B cell (primary cell): ENCODE data around the gene RRP15. TPM values are rescaled to one million over a fixed set of nuclear protein-coding genes. Genes with fewer than 3 reads are reported as not detected.

Source experiments
- ATAC-seq: fragments of 200-7000 bp; cut with Tn5 transposase; one replicate; pipeline ENCODE4 v1.10.0; 2021; ENCODE audit warnings: low read depth, mild to moderate bottlenecking, moderate number of reproducible peaks, moderate library complexity
- CTCF ChIA-PET: fragments of 350-600 bp; sonication (Branson Sonifier 250); formaldehyde crosslinking; loops from one replicate; lab custom pipeline; 2021; ENCODE audit warnings: antibody characterized with exemption, inconsistent platforms; lab: Charles Lee
- POLR2A ChIA-PET: fragments of 350-600 bp; sonication (Branson Sonifier 250); formaldehyde crosslinking; loops from one replicate; lab custom pipeline; 2021; ENCODE audit warnings: antibody characterized with exemption; lab: Charles Lee
- DNase-seq: peaks from one replicate; pipeline ENCODE4 v3.0.0; 2013
- H2AFZ ChIP-seq: 2 replicates; pipeline ENCODE4 v1.6.1; 2012; ENCODE audit warnings: mild to moderate bottlenecking, low read depth, low read length; ENCODE audit not compliant: insufficient read depth, poor library complexity, severe bottlenecking
- H3K27ac ChIP-seq, 2 donors: 1 replicate in 1 of 2; 2 replicates in 1 of 2; pipeline ENCODE4 v1.5.1; 2012 to 2013; ENCODE audit warnings: low read length in 2 of 2, mild to moderate bottlenecking in 2 of 2, moderate library complexity in 1 of 2
- H3K27me3 ChIP-seq, 4 experiments: fragments of 200-600 bp in 1 of 4; sonication (generic) in 1 of 4; replicated peaks in 1 of 4; 1 replicate in 2 of 4; 2 replicates in 2 of 4; pipeline versions ENCODE4 v1.6.1 to v1.7.0; 2013 to 2016; ENCODE audit warnings: low read length in 3 of 4, mild to moderate bottlenecking in 2 of 4, mixed read lengths in 1 of 4, moderate library complexity in 1 of 4; ENCODE audit not compliant: insufficient read depth in 4 of 4, control insufficient read depth in 3 of 4; ENCODE audit errors: control extremely low read depth in 1 of 4
- H3K36me3 ChIP-seq, 2 experiments: replicated peaks in 1 of 2; 1 replicate in 1 of 2; 2 replicates in 1 of 2; pipeline versions ENCODE4 v1.6.1 to v1.7.1; 2013; ENCODE audit warnings: low read length in 1 of 2; ENCODE audit not compliant: insufficient read depth in 2 of 2, control insufficient read depth in 1 of 2; ENCODE audit errors: control extremely low read depth in 1 of 2, extremely low read depth in 1 of 2
- H3K4me1 ChIP-seq, 2 donors: fragments of 200-600 bp in 1 of 2; sonication (generic) in 1 of 2; 1 replicate in 1 of 2; 2 replicates in 1 of 2; pipeline versions ENCODE4 v1.5.1 to v1.6.1; 2013 to 2017; ENCODE audit warnings: low read length in 2 of 2; ENCODE audit not compliant: control insufficient read depth in 2 of 2, insufficient read depth in 2 of 2
- H3K4me2 ChIP-seq: replicated peaks from 2 replicates; pipeline ENCODE3; 2012; ENCODE audit warnings: mild to moderate bottlenecking, low read depth, low read length; ENCODE audit not compliant: poor library complexity, severe bottlenecking
- H3K4me3 ChIP-seq, 5 experiments: fragments of 200-600 bp in 1 of 5; sonication (generic) in 1 of 5; 1 replicate in 3 of 5; 2 replicates in 2 of 5; pipeline versions ENCODE4 v1.5.1 to v1.7.0; 2011 to 2016; ENCODE audit warnings: low read length in 4 of 5, mild to moderate bottlenecking in 4 of 5, low read depth in 2 of 5, control low read depth in 1 of 5, moderate library complexity in 1 of 5; ENCODE audit not compliant: insufficient read depth in 1 of 5; ENCODE audit errors: control extremely low read depth in 1 of 5, extremely low read depth in 1 of 5
- H3K79me2 ChIP-seq: fragments of 200-600 bp; sonication (generic); one replicate; pipeline ENCODE4 v1.6.0; 2016; ENCODE audit warnings: low read length; ENCODE audit not compliant: control insufficient read depth, insufficient read depth
- H3K9ac ChIP-seq: fragments of 200-600 bp; sonication (generic); 2 replicates; pipeline ENCODE4 v1.6.1; 2017; ENCODE audit warnings: mild to moderate bottlenecking, low read length, moderate library complexity
- H3K9me3 ChIP-seq, 3 donors: one replicate each; pipeline versions ENCODE4 v1.6.1 to v1.7.1; 2013; ENCODE audit warnings: low read length in 2 of 3; ENCODE audit not compliant: control insufficient read depth in 2 of 3, insufficient read depth in 1 of 3; ENCODE audit errors: control extremely low read depth in 1 of 3
- H4K20me1 ChIP-seq: 2 replicates; pipeline ENCODE4 v1.6.0; 2012; ENCODE audit warnings: mild to moderate bottlenecking, low read length; ENCODE audit not compliant: insufficient read depth, control insufficient read depth, poor library complexity, severe bottlenecking
- H3K27ac Mint-ChIP-seq: one replicate; pipeline ENCODE4 v1.8.0; 2021; ENCODE audit warnings: mixed read lengths
- H3K27me3 Mint-ChIP-seq: one replicate; pipeline ENCODE4 v1.8.0; 2021; ENCODE audit warnings: mixed read lengths
- H3K4me1 Mint-ChIP-seq: one replicate; pipeline ENCODE4 v1.8.0; 2021; ENCODE audit warnings: mixed read lengths
- H3K4me3 Mint-ChIP-seq: one replicate; pipeline ENCODE4 v1.8.0; 2021; ENCODE audit warnings: mixed read lengths
- H3K9me3 Mint-ChIP-seq: one replicate; pipeline ENCODE4 v1.8.0; 2022; ENCODE audit warnings: mixed read lengths; ENCODE audit not compliant: insufficient read depth
- CTCF ChIP-seq: fragments of 200-600 bp; IDR thresholded peaks from one replicate; pipeline ENCODE4 v1.8.0; 2022; ENCODE audit warnings: antibody characterized with exemption, mild to moderate bottlenecking
- EZH2 ChIP-seq: IDR thresholded peaks from 2 replicates; pipeline ENCODE4 v1.6.1; 2012; ENCODE audit warnings: borderline replicate concordance, low read depth, mild to moderate bottlenecking, moderate library complexity, low read length; ENCODE audit not compliant: insufficient read depth, poor library complexity, severe bottlenecking
- WGBS: methylation state at CpG from one replicate; pipeline ENCODE4 v1.1.5; 2013; ENCODE audit warnings: missing lambda C conversion rate; ENCODE audit not compliant: insufficient coverage; 5-methylcytosine and 5-hydroxymethylcytosine counted together
- intact Hi-C: fragments of 100-400 bp; cut with micrococcal nuclease; formaldehyde crosslinking; loops from one replicate; pipeline ENCODE4 v1.10.0; 2022
- polyA plus RNA-seq: library from polyadenylated mRNA; depleted of rRNA; stranded (reverse); fragments of >200 nt; gene quantifications from 2 replicates; pipeline ENCODE4 v1.2.3, GENCODE V29; 2012
- total RNA-seq, 2 donors: library from RNA; stranded (reverse); fragments of 120-200 nt in 1 of 2; gene quantifications; 1 replicate in 1 of 2; 2 replicates in 1 of 2; pipeline versions ENCODE4 v1.2.3 to v1.2.4, GENCODE V29; 2013 to 2022

The RRP15 gene
- total and polyA plus RNA-seq, 2 donors (not counting 1 experiment from before 2014, with no cell fraction given): 1.3 to 20.2 TPM

GRCh38 chr1:218255090-218255489 lies 30.0 kb upstream of the RRP15 start:
- TF ChIP-seq EZH2: no peak
- POLR2A ChIA-PET: no interaction called here
- CTCF ChIA-PET: no interaction called here

GRCh38 chr1:218257371-218257770 lies 27.7 kb upstream of the RRP15 start:
- no peaks in the 10 kb centered on the region for H3K9me3 Mint-ChIP-seq
- H3K27ac Mint-ChIP-seq: no peak overlapping the region
- no peak overlapping the region for H3K4me3 Mint-ChIP-seq
- Histone ChIP-seq H3K4me1 (no peaks in the 10 kb centered on the region), H3K4me2 (no peak overlapping the region), H3K27me3 (peaks cover 0 to 2% (median 0%) of the 10 kb centered on the region in 4 experiments), H3K4me3 (no peak overlapping the region), H3K36me3 (no peaks in the 10 kb centered on the region), H4K20me1 (no peaks in the 10 kb centered on the region), H3K9ac (no peak overlapping the region), H3K9me3 (no peaks in the 10 kb centered on the region), H3K27ac (no peak overlapping the region), H3K79me2 (no peaks in the 10 kb centered on the region), H2AFZ (no peak overlapping the region)
- intact Hi-C loops: no loop called here
- DNase-seq (no peak), ATAC-seq (no peak)
- WGBS: no CpG with 5 or more reads among the region's 1 CpG
- POLR2A ChIA-PET: no interaction called here
- no peaks in the 10 kb centered on the region for H3K4me1 Mint-ChIP-seq
- H3K27me3 Mint-ChIP-seq: peaks cover 24% of the 10 kb centered on the region
- no peak for TF ChIP-seq CTCF
- no peak for TF ChIP-seq EZH2
- CTCF ChIA-PET: interaction anchor here (0.6 kb wide), 1 partner anchor 1044 kb away, joined by 3 read pairs; no protein-coding TSS in a partner anchor

More at GRCh38 chr1:218255090-218255489, 30.0 kb upstream of the RRP15 start:
- Histone ChIP-seq H3K27ac (no peak overlapping the region), H3K4me1 (no peaks in the 10 kb centered on the region), H3K9me3 (no peaks in the 10 kb centered on the region), H3K36me3 (no peaks in the 10 kb centered on the region), H3K9ac (no peak overlapping the region), H3K79me2 (no peaks in the 10 kb centered on the region), H3K27me3 (peaks cover 0 to 11% (median 0%) of the 10 kb centered on the region in 4 experiments), H3K4me2 (no peak overlapping the region), H2AFZ (no peak overlapping the region), H3K4me3 (no peak overlapping the region), H4K20me1 (no peaks in the 10 kb centered on the region)
- Mint-ChIP-seq H3K27me3 (peaks cover 21% of the 10 kb centered on the region), H3K4me3 (no peak overlapping the region), H3K27ac (no peak overlapping the region), H3K9me3 (no peaks in the 10 kb centered on the region), H3K4me1 (no peaks in the 10 kb centered on the region)
- intact Hi-C loops: no loop called here
- ATAC-seq: no peak
- WGBS: 86% methylated on average over 1 of the region's 2 CpGs
- DNase-seq: no peak
